WTC11 (cell line): ENCODE data around the gene MCRIP2. TPM values are rescaled to one million over a fixed set of nuclear protein-coding genes. Genes with fewer than 3 reads are reported as not detected.

Experiments
- ATF1 ChIP-seq: sonication (generic); formaldehyde crosslinking; IDR thresholded peaks from 2 replicates; pipeline ENCODE4 v1.8.1; 2023; ENCODE audit warnings: mild to moderate bottlenecking, moderate library complexity, missing genetic modification reagents
- CREB1 ChIP-seq: sonication (generic); formaldehyde crosslinking; IDR thresholded peaks from 2 replicates; pipeline ENCODE4 v1.8.0; 2023; ENCODE audit warnings: mild to moderate bottlenecking, missing genetic modification reagents
- CREM ChIP-seq: sonication (generic); formaldehyde crosslinking; IDR thresholded peaks from 2 replicates; pipeline ENCODE4 v1.8.1; 2022; ENCODE audit warnings: mild to moderate bottlenecking, missing genetic modification reagents, moderate library complexity
- E2F4 ChIP-seq: sonication (generic); formaldehyde crosslinking; IDR thresholded peaks from 2 replicates; pipeline ENCODE4 v1.8.1; 2022; ENCODE audit warnings: low read depth, mild to moderate bottlenecking, moderate library complexity, missing genetic modification reagents, borderline replicate concordance
- ETV6 ChIP-seq: sonication (generic); formaldehyde crosslinking; IDR thresholded peaks from 2 replicates; pipeline ENCODE4 v1.8.1; 2022; ENCODE audit warnings: mild to moderate bottlenecking, missing genetic modification reagents
- FOXJ3 ChIP-seq: sonication (generic); formaldehyde crosslinking; IDR thresholded peaks from 2 replicates; pipeline ENCODE4 v1.9.0; 2021; ENCODE audit warnings: missing genetic modification reagents, mild to moderate bottlenecking, borderline replicate concordance
- FOXP4 ChIP-seq: sonication (generic); formaldehyde crosslinking; IDR thresholded peaks from 2 replicates; pipeline ENCODE4 v1.8.0; 2022; ENCODE audit warnings: mild to moderate bottlenecking, missing genetic modification reagents
- GABPB1 ChIP-seq: sonication (generic); formaldehyde crosslinking; IDR thresholded peaks from 2 replicates; pipeline ENCODE4 v1.8.1; 2023; ENCODE audit warnings: mild to moderate bottlenecking, missing genetic modification reagents
- GRHL2 ChIP-seq: fragments of 250-450 bp; sonication (Bioruptor Pico); IDR thresholded peaks from 2 replicates; pipeline ENCODE4 v1.8.0; 2022; ENCODE audit warnings: mild to moderate bottlenecking, moderate library complexity; ENCODE audit not compliant: insufficient replicate concordance, severe bottlenecking
- GTF2I ChIP-seq: fragments of 250-450 bp; sonication (Bioruptor Pico); conservative IDR thresholded peaks from 2 replicates; pipeline ENCODE4 v1.4.0; 2021; ENCODE audit warnings: mild to moderate bottlenecking
- HMGA2 ChIP-seq: fragments of 250-450 bp; sonication (Bioruptor Pico); IDR thresholded peaks from 2 replicates; pipeline ENCODE4 v1.4.0; 2021; ENCODE audit warnings: mild to moderate bottlenecking, moderate library complexity
- JUN ChIP-seq: sonication (generic); formaldehyde crosslinking; IDR thresholded peaks from 2 replicates; pipeline ENCODE4 v1.8.0; 2023; ENCODE audit warnings: mild to moderate bottlenecking, missing genetic modification reagents
- KAT7 ChIP-seq: sonication (generic); formaldehyde crosslinking; IDR thresholded peaks from 2 replicates; pipeline ENCODE4 v1.8.1; 2023; ENCODE audit warnings: missing genetic modification reagents, mild to moderate bottlenecking, borderline replicate concordance
- MLX ChIP-seq: sonication (generic); formaldehyde crosslinking; IDR thresholded peaks from 2 replicates; pipeline ENCODE4 v1.8.1; 2023; ENCODE audit warnings: mild to moderate bottlenecking, missing genetic modification reagents, moderate library complexity
- PRDM15 ChIP-seq: sonication (generic); formaldehyde crosslinking; IDR thresholded peaks from 2 replicates; pipeline ENCODE4 v1.8.0; 2022; ENCODE audit warnings: missing genetic modification reagents
- RELA ChIP-seq: sonication (generic); formaldehyde crosslinking; IDR thresholded peaks from 2 replicates; pipeline ENCODE4 v1.8.1; 2022; ENCODE audit warnings: missing genetic modification reagents, mild to moderate bottlenecking, borderline replicate concordance
- RORB ChIP-seq: fragments of 250-450 bp; sonication (Bioruptor Pico); IDR thresholded peaks from 2 replicates; pipeline ENCODE4 v1.9.0; 2021; ENCODE audit warnings: mild to moderate bottlenecking
- SOX15 ChIP-seq: fragments of 250-450 bp; sonication (Bioruptor Pico); IDR thresholded peaks from 2 replicates; pipeline ENCODE4 v1.9.0; 2021; ENCODE audit warnings: mild to moderate bottlenecking
- SP1 ChIP-seq: sonication (generic); formaldehyde crosslinking; conservative IDR thresholded peaks from 2 replicates; pipeline ENCODE4 v1.8.1; 2022; ENCODE audit warnings: missing genetic modification reagents
- STAT6 ChIP-seq: sonication (generic); formaldehyde crosslinking; conservative IDR thresholded peaks from 2 replicates; pipeline ENCODE4 v1.8.1; 2023; ENCODE audit warnings: mild to moderate bottlenecking, low read depth, missing genetic modification reagents, moderate library complexity
- TEAD4 ChIP-seq: sonication (generic); formaldehyde crosslinking; IDR thresholded peaks from 2 replicates; pipeline ENCODE4 v1.8.0; 2022; ENCODE audit warnings: mild to moderate bottlenecking, missing genetic modification reagents
- ZNF219 ChIP-seq: sonication (generic); formaldehyde crosslinking; IDR thresholded peaks from 2 replicates; pipeline ENCODE4 v1.8.0; 2023; ENCODE audit warnings: missing genetic modification reagents, mild to moderate bottlenecking, borderline replicate concordance
- ZNF396 ChIP-seq: fragments of 250-450 bp; sonication (Bioruptor Pico); IDR thresholded peaks from 2 replicates; pipeline ENCODE4 v1.8.0; 2021; ENCODE audit warnings: mild to moderate bottlenecking, moderate library complexity, borderline replicate concordance
- ZNF416 ChIP-seq: fragments of 250-450 bp; sonication (Bioruptor Pico); IDR thresholded peaks from 2 replicates; pipeline ENCODE4 v1.9.0; 2021; ENCODE audit warnings: mild to moderate bottlenecking, inconsistent platforms
- total RNA-seq: library from RNA; stranded (reverse); gene quantifications from 3 replicates; pipeline ENCODE4 v1.2.3, GENCODE V29; 2021
- TF ChIP-seq, protein P1 (sequence below): sonication (generic); formaldehyde crosslinking; IDR thresholded peaks from 2 replicates; pipeline ENCODE4 v1.8.0; 2023; ENCODE audit warnings: mild to moderate bottlenecking, missing genetic modification reagents
- TF ChIP-seq, protein P2 (sequence below): sonication (generic); formaldehyde crosslinking; IDR thresholded peaks from 2 replicates; pipeline ENCODE4 v1.8.1; 2023; ENCODE audit warnings: mild to moderate bottlenecking, missing genetic modification reagents

MCRIP2 gene
- total RNA-seq, 1 experiment from 2014 or later, result 63.3 TPM

DNA sequence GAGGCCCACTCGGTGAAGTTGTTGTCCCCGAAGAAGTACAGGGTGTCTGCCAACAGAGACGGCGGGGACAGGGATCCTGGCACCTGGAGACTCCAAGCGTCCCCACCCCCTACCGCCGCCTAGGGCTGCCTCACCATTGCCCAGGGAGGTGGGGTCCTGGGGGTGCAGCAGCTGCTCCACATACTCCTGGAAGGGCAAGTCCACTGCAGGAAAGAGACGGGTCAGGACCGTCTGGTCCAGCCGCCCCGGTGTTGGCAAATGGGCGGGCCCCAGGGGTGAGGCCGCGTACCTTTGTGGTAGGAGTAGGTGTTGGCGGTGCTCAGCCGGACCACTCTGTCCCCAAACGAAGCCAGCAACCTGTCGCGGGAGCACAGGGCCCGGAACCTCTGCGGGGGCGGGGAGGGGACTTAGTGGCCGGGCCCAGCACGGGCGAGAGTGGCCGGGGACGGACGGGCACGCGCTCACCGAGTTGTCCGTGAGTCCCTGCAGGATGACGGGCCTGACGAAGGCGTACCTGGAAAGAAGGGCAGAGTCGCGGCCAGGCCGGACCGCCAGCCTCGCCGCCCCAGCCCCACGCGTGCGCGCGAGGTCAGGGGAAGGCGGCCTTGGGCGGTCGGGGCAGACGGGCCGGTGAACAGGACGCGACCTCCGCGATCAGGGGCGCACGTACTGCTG is 41.9 kb downstream of the MCRIP2 start (continued):
- TF ChIP-seq, protein P1, sequence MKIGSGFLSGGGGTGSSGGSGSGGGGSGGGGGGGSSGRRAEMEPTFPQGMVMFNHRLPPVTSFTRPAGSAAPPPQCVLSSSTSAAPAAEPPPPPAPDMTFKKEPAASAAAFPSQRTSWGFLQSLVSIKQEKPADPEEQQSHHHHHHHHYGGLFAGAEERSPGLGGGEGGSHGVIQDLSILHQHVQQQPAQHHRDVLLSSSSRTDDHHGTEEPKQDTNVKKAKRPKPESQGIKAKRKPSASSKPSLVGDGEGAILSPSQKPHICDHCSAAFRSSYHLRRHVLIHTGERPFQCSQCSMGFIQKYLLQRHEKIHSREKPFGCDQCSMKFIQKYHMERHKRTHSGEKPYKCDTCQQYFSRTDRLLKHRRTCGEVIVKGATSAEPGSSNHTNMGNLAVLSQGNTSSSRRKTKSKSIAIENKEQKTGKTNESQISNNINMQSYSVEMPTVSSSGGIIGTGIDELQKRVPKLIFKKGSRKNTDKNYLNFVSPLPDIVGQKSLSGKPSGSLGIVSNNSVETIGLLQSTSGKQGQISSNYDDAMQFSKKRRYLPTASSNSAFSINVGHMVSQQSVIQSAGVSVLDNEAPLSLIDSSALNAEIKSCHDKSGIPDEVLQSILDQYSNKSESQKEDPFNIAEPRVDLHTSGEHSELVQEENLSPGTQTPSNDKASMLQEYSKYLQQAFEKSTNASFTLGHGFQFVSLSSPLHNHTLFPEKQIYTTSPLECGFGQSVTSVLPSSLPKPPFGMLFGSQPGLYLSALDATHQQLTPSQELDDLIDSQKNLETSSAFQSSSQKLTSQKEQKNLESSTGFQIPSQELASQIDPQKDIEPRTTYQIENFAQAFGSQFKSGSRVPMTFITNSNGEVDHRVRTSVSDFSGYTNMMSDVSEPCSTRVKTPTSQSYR (CRISPR knock-in tag), result no peak
- no peak for TF ChIP-seq GTF2I
- no peak for TF ChIP-seq SP1 (CRISPR knock-in tag)
- no peak for TF ChIP-seq PRDM15 (CRISPR knock-in tag)
- no peak for TF ChIP-seq FOXP4 (CRISPR knock-in tag)
- TF ChIP-seq JUN, result no peak
- TF ChIP-seq CREM (CRISPR knock-in tag), result 0 out of 2 replicates have a peak, but pooled peaks have one; percentile 44
- no peak for TF ChIP-seq CREB1 (CRISPR knock-in tag)
- TF ChIP-seq FOXJ3, result no peak
- TF ChIP-seq GRHL2 (CRISPR knock-in tag), result no peak
- TF ChIP-seq HMGA2 (CRISPR knock-in tag), result no peak
- TF ChIP-seq E2F4 (CRISPR knock-in tag), result no peak
- TF ChIP-seq TEAD4, result no peak; the same call in 1 of the 2 replicates
- TF ChIP-seq GABPB1 (CRISPR knock-in tag), result no peak
- TF ChIP-seq ZNF396 (CRISPR knock-in tag), result no peak
- TF ChIP-seq ZNF416 (CRISPR knock-in tag), result no peak; the same call in 1 of the 2 replicates
- no peak for TF ChIP-seq SOX15 (CRISPR knock-in tag)
- TF ChIP-seq STAT6 (CRISPR knock-in tag), result no peak
- TF ChIP-seq, protein P2, sequence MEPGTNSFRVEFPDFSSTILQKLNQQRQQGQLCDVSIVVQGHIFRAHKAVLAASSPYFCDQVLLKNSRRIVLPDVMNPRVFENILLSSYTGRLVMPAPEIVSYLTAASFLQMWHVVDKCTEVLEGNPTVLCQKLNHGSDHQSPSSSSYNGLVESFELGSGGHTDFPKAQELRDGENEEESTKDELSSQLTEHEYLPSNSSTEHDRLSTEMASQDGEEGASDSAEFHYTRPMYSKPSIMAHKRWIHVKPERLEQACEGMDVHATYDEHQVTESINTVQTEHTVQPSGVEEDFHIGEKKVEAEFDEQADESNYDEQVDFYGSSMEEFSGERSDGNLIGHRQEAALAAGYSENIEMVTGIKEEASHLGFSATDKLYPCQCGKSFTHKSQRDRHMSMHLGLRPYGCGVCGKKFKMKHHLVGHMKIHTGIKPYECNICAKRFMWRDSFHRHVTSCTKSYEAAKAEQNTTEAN (CRISPR knock-in tag), result no peak
- TF ChIP-seq KAT7, result no peak
- no peak; the same call in 1 of the 2 replicates for TF ChIP-seq ETV6
- no peak for TF ChIP-seq ZNF219 (CRISPR knock-in tag)
- TF ChIP-seq RELA (CRISPR knock-in tag), result no peak
- no peak for TF ChIP-seq RORB (CRISPR knock-in tag)
- TF ChIP-seq MLX (CRISPR knock-in tag), result no peak; the same call in 1 of the 2 replicates
- TF ChIP-seq ATF1 (CRISPR knock-in tag), result peak; percentile 71; the same call in 1 of the 2 replicates
